Measurements from ENCODE around the gene HOXD12.

The HOXD12 gene

GRCh38 chr2:176093898-176094249, 5.7 kb upstream of the HOXD12 start:
- DNase-seq = no peak

GRCh38 chr2:176094349-176094748, 5.2 kb upstream of the HOXD12 start:
- no peak for DNase-seq

GRCh38 chr2:176095421-176095820, 4.2 kb upstream of the HOXD12 start:
- DNase-seq = no peak

- DNase-seq = no peak
These were observed 3.2 kb upstream of the HOXD12 start for GRCh38 chr2:176096243-176096985.

GRCh38 chr2:176096986-176097819, 2.4 kb upstream of the HOXD12 start:
- no peak for DNase-seq

GRCh38 chr2:176097820-176098365, 1.7 kb upstream of the HOXD12 start:
- no peak for DNase-seq

GRCh38 chr2:176098366-176099158, 1.0 kb upstream of the HOXD12 start:
- DNase-seq = no peak

GRCh38 chr2:176099159-176099727, 352 bp upstream of the HOXD12 start:
- DNase-seq = no peak

GRCh38 chr2:176100547-176101140, 1.0 kb downstream of the HOXD12 start:
- DNase-seq = no peak

GRCh38 chr2:176101216-176101830, 1.7 kb downstream of the HOXD12 start:
- DNase-seq = no peak

- DNase-seq = no peak
These were observed 2.2 kb downstream of the HOXD12 start for GRCh38 chr2:176101842-176102241.

GRCh38 chr2:176102309-176102866, 2.8 kb downstream of the HOXD12 start:
- DNase-seq = no peak

GRCh38 chr2:176103194-176103593, 3.6 kb downstream of the HOXD12 start:
- no peak for DNase-seq

GRCh38 chr2:176103742-176104315, 4.2 kb downstream of the HOXD12 start:
- DNase-seq = no peak

- no peak for DNase-seq
These were observed 4.9 kb downstream of the HOXD12 start for GRCh38 chr2:176104316-176105077.

- no peak for DNase-seq
These were observed 5.6 kb downstream of the HOXD12 start for GRCh38 chr2:176105078-176105729.

- DNase-seq = no peak
These were observed 6.4 kb downstream of the HOXD12 start for GRCh38 chr2:176105730-176106580.

- no peak for DNase-seq
These were observed 7.3 kb downstream of the HOXD12 start, which contains the start of gene HOXD11 for GRCh38 chr2:176106581-176107539. TSS of gene HOXD11 (plus strand) at chr2:176107280. CDS start at chr2:176107356, 76 bp downstream.

Data from NCI-H1092 treated with DMSO at 0.1 percent for 48 hours (cell line).